Tibial nerve (tissue), 3 donors: Measurements from ENCODE around the gene CCDC9B.

Experiments
- CTCF ChIP-seq, 5 experiments: fragments of 200-600 bp in 3 of 5; fragments of 450-650 bp in 2 of 5; sonication (generic) in 3 of 5; IDR thresholded peaks; one replicate each; pipeline ENCODE4 v1.5.1; 2016 to 2019; ENCODE audit warnings: antibody characterized with exemption in 5 of 5, mild to moderate bottlenecking in 3 of 5, moderate library complexity in 2 of 5
- POLR2A ChIP-seq, 2 donors: fragments of 450-650 bp; IDR thresholded peaks; one replicate each; pipeline ENCODE4 v1.6.1; 2017; ENCODE audit warnings: antibody characterized with exemption in 2 of 2, mild to moderate bottlenecking in 2 of 2, moderate library complexity in 2 of 2

GRCh38 chr15:40310001-40310959 lies 30.5 kb downstream of the CCDC9B start:
- peak; percentile 24 to 53 (median 43) for TF ChIP-seq CTCF (IDR thresholded peaks at IDR 0.05)
- TF ChIP-seq POLR2A (IDR thresholded peaks at IDR 0.05) = no peak
